GM20000 (cell line): ENCODE measurements around the gene ROR1.
"Not testable (repeated sequence)": the region's sequence is repeated elsewhere in the genome, so short reads cannot be mapped to it uniquely, and the experiment has no call there.

Experiments used
- DNase-seq: peaks from one replicate; pipeline ENCODE4 v3.0.0; 2012; ENCODE audit warnings: low spot score
- TF ChIP-seq, protein P1 (sequence below): IDR thresholded peaks from 2 replicates; pipeline ENCODE4 v1.5.1; 2012; ENCODE audit warnings: mild to moderate bottlenecking, control low read depth; ENCODE audit errors: extremely low read depth, missing control alignments

ROR1 gene

DNA sequence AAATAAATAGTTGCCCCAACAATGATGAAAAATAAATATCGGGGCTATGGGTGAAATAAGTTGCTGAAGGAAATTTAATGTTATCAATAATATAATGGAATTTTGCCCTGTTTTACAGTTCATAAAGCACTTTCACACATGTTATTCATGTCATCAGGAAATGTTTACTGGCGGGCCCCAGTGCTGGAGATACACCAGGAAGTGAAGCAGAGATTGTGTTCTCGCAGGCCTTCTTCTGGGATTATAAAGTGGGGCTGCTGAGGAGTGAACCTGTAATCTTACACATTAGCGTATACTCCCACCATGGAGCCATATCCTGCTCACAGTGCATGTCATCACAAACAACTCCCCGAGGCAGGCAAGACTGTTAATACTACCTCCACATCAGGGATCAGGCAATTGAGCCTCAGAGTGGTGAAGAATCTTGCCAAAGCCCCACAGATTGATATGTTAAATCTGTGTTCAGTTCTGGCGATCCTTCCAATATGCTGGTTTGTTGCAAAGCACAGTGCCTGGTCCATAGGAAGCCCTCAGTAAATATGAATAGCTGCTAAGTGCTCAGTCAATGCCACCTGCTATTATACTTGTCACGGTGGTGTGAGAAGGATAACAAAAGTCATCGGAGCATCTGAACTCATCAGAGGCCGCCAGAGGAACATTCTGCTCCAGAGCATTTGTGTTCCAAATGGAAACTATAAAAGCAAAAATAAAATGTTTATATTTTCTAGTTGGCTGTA is 325.2 kb downstream of the ROR1 start:
- TF ChIP-seq, protein P1, sequence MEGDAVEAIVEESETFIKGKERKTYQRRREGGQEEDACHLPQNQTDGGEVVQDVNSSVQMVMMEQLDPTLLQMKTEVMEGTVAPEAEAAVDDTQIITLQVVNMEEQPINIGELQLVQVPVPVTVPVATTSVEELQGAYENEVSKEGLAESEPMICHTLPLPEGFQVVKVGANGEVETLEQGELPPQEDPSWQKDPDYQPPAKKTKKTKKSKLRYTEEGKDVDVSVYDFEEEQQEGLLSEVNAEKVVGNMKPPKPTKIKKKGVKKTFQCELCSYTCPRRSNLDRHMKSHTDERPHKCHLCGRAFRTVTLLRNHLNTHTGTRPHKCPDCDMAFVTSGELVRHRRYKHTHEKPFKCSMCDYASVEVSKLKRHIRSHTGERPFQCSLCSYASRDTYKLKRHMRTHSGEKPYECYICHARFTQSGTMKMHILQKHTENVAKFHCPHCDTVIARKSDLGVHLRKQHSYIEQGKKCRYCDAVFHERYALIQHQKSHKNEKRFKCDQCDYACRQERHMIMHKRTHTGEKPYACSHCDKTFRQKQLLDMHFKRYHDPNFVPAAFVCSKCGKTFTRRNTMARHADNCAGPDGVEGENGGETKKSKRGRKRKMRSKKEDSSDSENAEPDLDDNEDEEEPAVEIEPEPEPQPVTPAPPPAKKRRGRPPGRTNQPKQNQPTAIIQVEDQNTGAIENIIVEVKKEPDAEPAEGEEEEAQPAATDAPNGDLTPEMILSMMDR: no peak
- no peak for DNase-seq

DNA sequence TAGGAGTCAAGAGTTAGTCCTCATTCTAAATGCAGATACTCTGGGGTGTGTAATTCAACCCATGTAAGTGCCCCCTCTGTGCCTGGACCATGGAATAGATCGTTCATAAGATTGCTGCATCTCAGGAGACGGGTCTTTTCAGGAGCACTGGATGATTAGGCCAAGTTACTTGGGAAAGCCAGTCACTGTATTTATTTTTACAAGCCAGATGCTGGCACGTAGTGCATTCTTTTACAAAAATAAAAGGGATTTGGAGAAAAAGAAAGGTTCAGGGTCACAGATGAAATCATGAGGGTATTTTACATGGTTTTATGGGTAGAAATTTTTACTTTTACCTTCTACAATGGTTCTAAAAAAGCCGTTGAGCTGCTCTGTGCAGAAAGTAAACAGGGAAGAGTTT is 327.0 kb downstream of the ROR1 start:
- TF ChIP-seq, protein P1: no peak
- DNase-seq: no peak

DNA sequence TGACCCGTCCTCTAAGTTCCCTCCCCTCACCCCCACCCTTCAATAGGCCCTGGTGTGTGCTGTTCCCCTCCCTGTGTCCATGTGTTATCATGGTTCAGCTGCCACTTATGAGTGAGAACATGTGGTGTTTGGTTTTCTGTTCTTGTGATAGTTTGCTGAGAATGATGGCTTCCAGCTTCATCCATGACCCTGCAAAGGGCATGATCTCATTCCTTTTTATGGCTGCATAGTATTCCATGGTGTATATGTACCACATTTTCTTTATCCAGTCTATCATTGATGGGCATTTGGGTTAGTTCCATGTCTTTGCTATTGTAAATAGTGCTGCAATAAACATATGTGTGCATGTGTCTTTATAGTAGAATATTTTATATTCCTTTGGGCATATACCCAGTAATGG is 330.8 kb downstream of the ROR1 start:
- not testable (repeated sequence) for DNase-seq

DNA sequence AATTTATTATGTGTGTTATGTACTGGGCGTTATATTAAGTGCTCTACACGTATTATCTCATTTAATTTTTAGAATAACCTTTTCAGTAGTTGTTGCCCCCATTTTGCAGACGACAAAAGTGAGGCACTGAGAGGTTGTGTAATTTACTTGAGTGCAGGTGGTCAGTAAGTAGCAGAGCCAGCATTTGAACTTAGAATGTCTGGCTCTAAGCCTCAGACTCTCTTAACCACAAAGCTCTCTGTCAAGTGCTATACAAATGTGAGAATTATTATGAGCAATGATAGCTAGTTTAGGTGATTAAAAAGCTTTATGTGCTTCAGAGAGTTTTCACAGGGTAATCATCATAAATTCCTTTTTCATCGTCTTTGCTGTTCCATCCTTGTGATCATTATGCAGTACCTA is 333.3 kb downstream of the ROR1 start:
- TF ChIP-seq, protein P1: no peak
- DNase-seq: no peak

DNA sequence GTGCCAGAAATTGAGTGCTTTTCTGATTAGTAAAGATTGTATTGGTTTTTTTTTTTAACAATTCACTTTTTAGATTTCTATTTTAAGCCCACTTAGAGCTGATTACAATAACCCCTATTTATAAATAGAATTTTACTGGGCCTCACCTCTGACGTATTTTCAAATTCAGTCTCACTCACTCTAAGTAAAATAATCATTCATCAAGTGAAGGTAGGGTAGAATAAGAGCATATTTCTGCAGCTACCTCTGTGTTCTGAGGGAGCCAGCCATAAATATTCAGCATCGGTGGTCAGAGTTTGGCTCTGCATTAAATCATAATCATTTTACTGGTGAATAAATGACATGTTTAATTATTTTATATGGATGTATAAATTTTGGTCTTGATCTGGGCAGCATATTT is 333.8 kb downstream of the ROR1 start:
- TF ChIP-seq, protein P1: no peak
- DNase-seq: no peak

DNA sequence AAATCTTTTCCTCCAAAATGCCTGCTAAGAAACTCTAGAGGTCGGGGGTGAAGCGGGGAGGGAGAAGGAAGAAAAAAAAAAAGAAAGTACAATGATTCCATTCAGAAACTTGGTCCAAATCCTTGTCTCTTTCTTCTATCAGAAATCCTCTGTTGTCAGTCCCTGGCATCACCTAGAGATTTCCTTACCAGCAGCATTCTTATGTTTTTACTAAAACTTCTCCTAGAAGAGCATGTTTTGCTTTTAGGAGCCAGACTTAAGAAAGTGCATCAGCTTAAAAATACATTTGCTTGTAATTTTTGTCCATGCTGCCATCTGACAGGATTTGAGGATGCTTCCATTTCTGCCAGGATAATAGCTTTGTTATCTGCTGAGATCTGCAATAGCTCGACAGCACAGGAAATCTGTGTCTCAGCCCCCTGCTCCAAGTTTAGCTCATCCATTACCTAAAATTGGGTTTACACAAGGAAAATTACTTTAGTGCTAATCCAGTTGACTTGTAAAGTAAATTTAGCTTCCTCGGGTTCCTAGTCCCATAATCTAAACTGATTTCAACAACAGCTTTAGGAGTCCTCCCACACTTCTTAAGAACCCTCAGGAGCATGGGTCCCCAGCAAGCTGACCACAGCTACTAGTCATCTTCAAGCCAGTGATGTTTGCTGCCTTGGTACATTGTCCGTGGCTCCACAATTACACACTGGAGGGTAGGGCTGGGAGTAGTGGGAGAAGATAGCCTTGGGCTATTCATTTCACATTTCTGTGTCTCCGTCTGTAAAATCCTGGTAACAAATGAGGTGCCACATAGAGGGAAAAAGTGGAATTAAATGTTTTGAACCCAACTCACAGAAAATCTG is 337.3 kb downstream of the ROR1 start:
- TF ChIP-seq, protein P1: no peak
- no peak for DNase-seq

DNA sequence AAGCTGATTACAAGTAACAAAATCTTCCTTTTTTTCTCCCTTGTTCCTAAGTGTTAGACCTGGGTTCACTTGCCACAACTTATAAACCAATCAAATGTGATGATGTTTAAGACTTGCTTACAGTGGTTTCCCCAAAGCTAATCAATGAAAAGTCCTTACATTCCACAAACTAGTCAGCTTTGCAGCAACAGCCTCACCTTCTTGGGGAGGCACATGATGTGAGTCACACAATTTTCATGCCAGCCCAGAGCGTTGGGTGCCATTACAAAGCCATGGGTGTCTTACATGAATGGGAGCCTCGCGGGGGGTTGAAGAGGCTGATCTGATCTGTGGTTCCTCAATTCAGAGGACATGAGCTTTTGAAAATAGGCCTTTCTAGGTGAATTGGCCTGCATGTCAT is 338.0 kb downstream of the ROR1 start:
- TF ChIP-seq, protein P1: no peak
- DNase-seq: no peak

DNA sequence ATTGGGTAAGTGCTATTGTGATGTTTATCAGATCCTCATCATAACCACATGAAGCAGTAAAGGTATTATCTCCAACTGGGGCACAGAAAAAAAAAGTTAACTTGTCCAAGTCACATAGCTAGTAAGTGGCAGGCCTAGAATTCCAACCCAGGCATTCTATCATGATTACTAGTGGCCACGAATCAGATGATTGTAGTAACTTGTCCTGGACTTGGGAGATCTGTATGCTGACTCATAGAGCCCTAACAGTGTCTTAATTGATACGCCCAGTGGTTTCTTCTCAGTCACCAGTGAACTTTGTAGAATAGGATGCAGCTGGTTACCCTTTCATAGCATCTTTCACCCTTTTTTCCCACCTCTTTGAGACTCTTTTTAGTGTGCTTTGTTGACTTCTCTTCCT is 338.5 kb downstream of the ROR1 start:
- TF ChIP-seq, protein P1: no peak
- DNase-seq: no peak
